HEK293 (cell line): ENCODE data around the gene SFSWAP.

ENCODE experiments used
- BCL11B ChIP-seq: fragments of 450-650 bp; formaldehyde crosslinking; IDR thresholded peaks from 2 replicates; pipeline ENCODE4 v1.5.1; 2016; ENCODE audit warnings: low read depth, missing biosample characterization, missing genetic modification characterization
- CTCF ChIP-seq: fragments of 450-650 bp; formaldehyde crosslinking; IDR thresholded peaks from 2 replicates; pipeline ENCODE4 v1.5.1; 2016; ENCODE audit warnings: missing biosample characterization, missing genetic modification characterization
- EGR2 ChIP-seq: fragments of 450-650 bp; formaldehyde crosslinking; IDR thresholded peaks from 2 replicates; pipeline ENCODE4 v1.5.1; 2016; ENCODE audit warnings: low read depth, missing biosample characterization, missing genetic modification characterization
- GLIS1 ChIP-seq: fragments of 450-650 bp; formaldehyde crosslinking; IDR thresholded peaks from 2 replicates; pipeline ENCODE4 v1.5.1; 2016; ENCODE audit warnings: missing biosample characterization, missing genetic modification characterization
- HIC1 ChIP-seq: fragments of 450-650 bp; formaldehyde crosslinking; IDR thresholded peaks from 2 replicates; pipeline ENCODE4 v1.5.1; 2016; ENCODE audit warnings: missing biosample characterization, missing genetic modification characterization
- KLF17 ChIP-seq: fragments of 450-650 bp; formaldehyde crosslinking; IDR thresholded peaks from 2 replicates; pipeline ENCODE4 v1.5.1; 2016; ENCODE audit warnings: missing biosample characterization, missing genetic modification characterization
- MZF1 ChIP-seq: fragments of 450-650 bp; formaldehyde crosslinking; IDR thresholded peaks from 2 replicates; pipeline ENCODE4 v1.5.1; 2017; ENCODE audit warnings: missing biosample characterization, missing genetic modification characterization, borderline replicate concordance
- SCRT2 ChIP-seq: fragments of 450-650 bp; formaldehyde crosslinking; IDR thresholded peaks from 2 replicates; pipeline ENCODE4 v1.5.1; 2016; ENCODE audit warnings: missing biosample characterization, missing genetic modification characterization
- SP3 ChIP-seq: fragments of 450-650 bp; formaldehyde crosslinking; IDR thresholded peaks from 2 replicates; pipeline ENCODE4 v1.5.1; 2016; ENCODE audit warnings: missing biosample characterization, missing genetic modification characterization
- WT1 ChIP-seq: fragments of 450-650 bp; formaldehyde crosslinking; IDR thresholded peaks from 2 replicates; pipeline ENCODE4 v1.5.1; 2016; ENCODE audit warnings: missing biosample characterization, missing genetic modification characterization
- ZBTB11 ChIP-seq: fragments of 450-650 bp; formaldehyde crosslinking; conservative IDR thresholded peaks from 2 replicates; pipeline ENCODE4 v1.5.1; 2016; ENCODE audit warnings: low read depth, missing biosample characterization, missing genetic modification characterization
- ZNF138 ChIP-seq: fragments of 450-650 bp; formaldehyde crosslinking; IDR thresholded peaks from 2 replicates; pipeline ENCODE4 v1.5.1; 2016; ENCODE audit warnings: missing biosample characterization, missing genetic modification characterization, borderline replicate concordance
- ZNF292 ChIP-seq: fragments of 450-650 bp; formaldehyde crosslinking; IDR thresholded peaks from 2 replicates; pipeline ENCODE4 v1.5.1; 2016; ENCODE audit warnings: low read depth, missing biosample characterization, missing genetic modification characterization, borderline replicate concordance
- ZNF513 ChIP-seq: fragments of 450-650 bp; IDR thresholded peaks from 2 replicates; pipeline ENCODE4 v1.5.1; 2018; ENCODE audit warnings: missing biosample characterization, missing genetic modification characterization
- ZNF561 ChIP-seq: fragments of 450-650 bp; IDR thresholded peaks from 2 replicates; pipeline ENCODE4 v1.5.1; 2018; ENCODE audit warnings: missing biosample characterization, missing genetic modification characterization, borderline replicate concordance
- ZNF596 ChIP-seq: fragments of 450-650 bp; IDR thresholded peaks from 2 replicates; pipeline ENCODE4 v1.5.0; 2018; ENCODE audit warnings: missing biosample characterization, mild to moderate bottlenecking, missing genetic modification characterization, moderate library complexity
- ZNF677 ChIP-seq: fragments of 450-650 bp; IDR thresholded peaks from 2 replicates; pipeline ENCODE4 v1.5.0; 2018; ENCODE audit warnings: missing biosample characterization, mild to moderate bottlenecking, missing genetic modification characterization, moderate library complexity
- ZNF843 ChIP-seq: fragments of 450-650 bp; formaldehyde crosslinking; IDR thresholded peaks from 2 replicates; pipeline ENCODE4 v1.5.1; 2016; ENCODE audit warnings: missing biosample characterization, missing genetic modification characterization
- TF ChIP-seq, protein P1 (sequence below): fragments of 450-650 bp; formaldehyde crosslinking; IDR thresholded peaks from 2 replicates; pipeline ENCODE4 v1.5.1; 2017; ENCODE audit warnings: missing biosample characterization, missing genetic modification characterization
- TF ChIP-seq, protein P2 (sequence below): fragments of 450-650 bp; formaldehyde crosslinking; IDR thresholded peaks from 2 replicates; pipeline ENCODE4 v1.5.1; 2016; ENCODE audit warnings: missing biosample characterization, missing genetic modification characterization
- TF ChIP-seq, protein P3 (sequence below): fragments of 450-650 bp; formaldehyde crosslinking; IDR thresholded peaks from 2 replicates; pipeline ENCODE4 v1.5.1; 2017; ENCODE audit warnings: missing biosample characterization, missing genetic modification characterization

Gene SFSWAP

DNA sequence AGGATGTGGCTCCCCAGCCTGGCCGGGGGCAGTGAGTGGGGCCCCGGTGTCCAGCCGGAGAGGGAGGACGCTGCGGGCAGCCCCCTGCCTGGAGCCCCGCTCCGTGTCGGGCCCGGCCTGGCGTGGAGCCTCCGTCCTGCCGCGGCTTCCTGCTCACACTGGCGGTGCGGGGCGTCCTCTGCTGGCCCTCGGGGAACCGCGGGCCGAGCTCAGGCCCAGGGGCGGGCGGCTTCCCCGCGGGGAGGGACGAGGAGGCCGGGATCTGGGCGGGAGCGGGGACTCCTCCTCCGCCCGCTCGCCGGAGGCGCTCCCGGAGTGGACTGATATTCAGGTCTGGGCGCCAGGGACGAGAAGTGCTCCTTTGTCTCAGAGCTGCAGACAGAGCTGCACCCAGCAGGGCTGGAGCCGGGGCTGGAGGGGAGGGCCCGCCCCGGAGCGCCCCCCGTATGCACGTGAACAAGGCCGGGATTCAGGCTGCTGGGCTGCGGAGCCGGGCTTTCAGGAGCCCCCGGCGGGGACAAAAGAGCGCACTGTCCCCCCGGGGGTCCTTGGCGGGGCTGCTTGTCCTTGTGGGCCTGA lies 119.5 kb downstream of the SFSWAP start (continued):
- peak; percentile 66 for TF ChIP-seq KLF17 (tag by site-specific recombination)
- TF ChIP-seq CTCF, result peak; percentile 81
- TF ChIP-seq, protein P1, sequence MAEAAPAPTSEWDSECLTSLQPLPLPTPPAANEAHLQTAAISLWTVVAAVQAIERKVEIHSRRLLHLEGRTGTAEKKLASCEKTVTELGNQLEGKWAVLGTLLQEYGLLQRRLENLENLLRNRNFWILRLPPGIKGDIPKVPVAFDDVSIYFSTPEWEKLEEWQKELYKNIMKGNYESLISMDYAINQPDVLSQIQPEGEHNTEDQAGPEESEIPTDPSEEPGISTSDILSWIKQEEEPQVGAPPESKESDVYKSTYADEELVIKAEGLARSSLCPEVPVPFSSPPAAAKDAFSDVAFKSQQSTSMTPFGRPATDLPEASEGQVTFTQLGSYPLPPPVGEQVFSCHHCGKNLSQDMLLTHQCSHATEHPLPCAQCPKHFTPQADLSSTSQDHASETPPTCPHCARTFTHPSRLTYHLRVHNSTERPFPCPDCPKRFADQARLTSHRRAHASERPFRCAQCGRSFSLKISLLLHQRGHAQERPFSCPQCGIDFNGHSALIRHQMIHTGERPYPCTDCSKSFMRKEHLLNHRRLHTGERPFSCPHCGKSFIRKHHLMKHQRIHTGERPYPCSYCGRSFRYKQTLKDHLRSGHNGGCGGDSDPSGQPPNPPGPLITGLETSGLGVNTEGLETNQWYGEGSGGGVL (tag by site-specific recombination), result peak; percentile 56; the same call in 1 of the 2 replicates
- no peak for TF ChIP-seq ZBTB11 (tag by site-specific recombination)
- peak; percentile 58; the same call in 1 of the 2 replicates for TF ChIP-seq ZNF561
- no peak for TF ChIP-seq MZF1
- no peak for TF ChIP-seq ZNF513 (tag by site-specific recombination)
- peak; percentile 40; the same call in 1 of the 2 replicates for TF ChIP-seq WT1 (tag by site-specific recombination)
- no peak for TF ChIP-seq ZNF843 (tag by site-specific recombination)
- TF ChIP-seq, protein P2, sequence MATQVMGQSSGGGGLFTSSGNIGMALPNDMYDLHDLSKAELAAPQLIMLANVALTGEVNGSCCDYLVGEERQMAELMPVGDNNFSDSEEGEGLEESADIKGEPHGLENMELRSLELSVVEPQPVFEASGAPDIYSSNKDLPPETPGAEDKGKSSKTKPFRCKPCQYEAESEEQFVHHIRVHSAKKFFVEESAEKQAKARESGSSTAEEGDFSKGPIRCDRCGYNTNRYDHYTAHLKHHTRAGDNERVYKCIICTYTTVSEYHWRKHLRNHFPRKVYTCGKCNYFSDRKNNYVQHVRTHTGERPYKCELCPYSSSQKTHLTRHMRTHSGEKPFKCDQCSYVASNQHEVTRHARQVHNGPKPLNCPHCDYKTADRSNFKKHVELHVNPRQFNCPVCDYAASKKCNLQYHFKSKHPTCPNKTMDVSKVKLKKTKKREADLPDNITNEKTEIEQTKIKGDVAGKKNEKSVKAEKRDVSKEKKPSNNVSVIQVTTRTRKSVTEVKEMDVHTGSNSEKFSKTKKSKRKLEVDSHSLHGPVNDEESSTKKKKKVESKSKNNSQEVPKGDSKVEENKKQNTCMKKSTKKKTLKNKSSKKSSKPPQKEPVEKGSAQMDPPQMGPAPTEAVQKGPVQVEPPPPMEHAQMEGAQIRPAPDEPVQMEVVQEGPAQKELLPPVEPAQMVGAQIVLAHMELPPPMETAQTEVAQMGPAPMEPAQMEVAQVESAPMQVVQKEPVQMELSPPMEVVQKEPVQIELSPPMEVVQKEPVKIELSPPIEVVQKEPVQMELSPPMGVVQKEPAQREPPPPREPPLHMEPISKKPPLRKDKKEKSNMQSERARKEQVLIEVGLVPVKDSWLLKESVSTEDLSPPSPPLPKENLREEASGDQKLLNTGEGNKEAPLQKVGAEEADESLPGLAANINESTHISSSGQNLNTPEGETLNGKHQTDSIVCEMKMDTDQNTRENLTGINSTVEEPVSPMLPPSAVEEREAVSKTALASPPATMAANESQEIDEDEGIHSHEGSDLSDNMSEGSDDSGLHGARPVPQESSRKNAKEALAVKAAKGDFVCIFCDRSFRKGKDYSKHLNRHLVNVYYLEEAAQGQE, result 0 out of 2 replicates have a peak, but pooled peaks have one; percentile 24
- TF ChIP-seq BCL11B, result no peak
- TF ChIP-seq SP3 (tag by site-specific recombination), result peak; percentile 77
- TF ChIP-seq GLIS1 (tag by site-specific recombination), result peak; percentile 4; the same call in 1 of the 2 replicates
- no peak for TF ChIP-seq SCRT2 (tag by site-specific recombination)
- TF ChIP-seq, protein P3, sequence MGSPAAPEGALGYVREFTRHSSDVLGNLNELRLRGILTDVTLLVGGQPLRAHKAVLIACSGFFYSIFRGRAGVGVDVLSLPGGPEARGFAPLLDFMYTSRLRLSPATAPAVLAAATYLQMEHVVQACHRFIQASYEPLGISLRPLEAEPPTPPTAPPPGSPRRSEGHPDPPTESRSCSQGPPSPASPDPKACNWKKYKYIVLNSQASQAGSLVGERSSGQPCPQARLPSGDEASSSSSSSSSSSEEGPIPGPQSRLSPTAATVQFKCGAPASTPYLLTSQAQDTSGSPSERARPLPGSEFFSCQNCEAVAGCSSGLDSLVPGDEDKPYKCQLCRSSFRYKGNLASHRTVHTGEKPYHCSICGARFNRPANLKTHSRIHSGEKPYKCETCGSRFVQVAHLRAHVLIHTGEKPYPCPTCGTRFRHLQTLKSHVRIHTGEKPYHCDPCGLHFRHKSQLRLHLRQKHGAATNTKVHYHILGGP (tag by site-specific recombination), result no peak
- no peak for TF ChIP-seq ZNF596
- no peak for TF ChIP-seq ZNF292 (tag by site-specific recombination)
- TF ChIP-seq EGR2 (tag by site-specific recombination), result peak; percentile 49
- TF ChIP-seq HIC1 (tag by site-specific recombination), result no peak
- TF ChIP-seq ZNF677 (tag by site-specific recombination), result no peak
- no peak for TF ChIP-seq ZNF138 (tag by site-specific recombination)
